Pancreas (tissue), 10 donors: Measurements from ENCODE around the gene TBX18. TPM values are rescaled to one million over a fixed set of nuclear protein-coding genes. Genes with fewer than 3 reads are reported as not detected.

Experiments used
- ATAC-seq, 4 donors: fragments of 200-7000 bp; cut with Tn5 transposase; one replicate each; pipeline versions ENCODE4 v1.8.0 to v1.9.1; 2020; ENCODE audit warnings: mild to moderate bottlenecking in 4 of 4, moderate library complexity in 4 of 4
- DNase-seq, 6 donors: peaks; one replicate each; pipeline ENCODE4 v3.0.0-alpha.2; 2020
- FAIRE-seq: peaks from 2 replicates; lab custom pipeline; 2012; peaks lifted over from hg19 to GRCh38; lab: Jason Lieb, UNC
- H3K27ac ChIP-seq, 4 donors: fragments of 200-600 bp; sonication (generic); 1 replicate in 3 of 4; 2 replicates in 1 of 4; pipeline versions ENCODE4 v1.5.0 to v1.8.0; 2020
- H3K27me3 ChIP-seq, 4 donors: fragments of 200-600 bp; one replicate each; pipeline ENCODE4 v1.8.0; 2021
- H3K36me3 ChIP-seq, 3 donors: fragments of 200-600 bp; sonication (generic) in 1 of 3; one replicate each; pipeline versions ENCODE4 v1.5.0 to v1.8.0; 2020 to 2021
- H3K4me1 ChIP-seq, 3 donors: fragments of 200-600 bp; one replicate each; pipeline ENCODE4 v1.8.0; 2021
- H3K4me3 ChIP-seq, 4 donors: fragments of 200-600 bp; sonication (generic) in 2 of 4; one replicate each; pipeline versions ENCODE4 v1.5.0 to v1.8.0; 2020 to 2021
- H3K9me3 ChIP-seq, 4 donors: fragments of 200-600 bp; one replicate each; pipeline ENCODE4 v1.8.0; 2021
- WGBS, 2 donors: extraction: QIAGEN DNeasy Blood & Tissue Kit; methylation state at CpG; one replicate each; pipeline ENCODE4 v1.1.7; 2013; 5-methylcytosine and 5-hydroxymethylcytosine counted together
- intact Hi-C, 3 donors: fragments of 100-400 bp; cut with DNase I; formaldehyde crosslinking; loops; one replicate each; pipeline versions ENCODE4 v1.11.1 to v1.14.2; 2022
- polyA plus RNA-seq, 2 donors: library from polyadenylated mRNA; stranded (reverse); fragments of 200-250 nt; gene quantifications; one replicate each; pipeline ENCODE4 v1.2.3, GENCODE V29; 2013
- total RNA-seq, 6 donors: library from RNA; stranded (reverse); fragmentation: NEBNext Ultra II Directional in 4 of 6; extraction: Animal tissue kit (Norgen Biotek cat#: 25700) in 4 of 6; gene quantifications; one replicate each; pipeline versions ENCODE4 v1.2.1 to v1.2.4, GENCODE V29; 2021 to 2023
- TF ChIP-seq, protein P1 (sequence below), 4 donors: fragments of 200-600 bp; sonication (generic) in 3 of 4; IDR thresholded peaks; one replicate each; pipeline versions ENCODE4 v1.5.0 to v1.8.0; 2021; ENCODE audit warnings: antibody characterized with exemption in 4 of 4
- donor health status: healthy with polysubstance abuse.
- donor health status: DM: no; HTN: no; CAD: no; lungs with moderate emphysema.
- donor health status: DM: no; HTN: no; CAD: no.
- donor health status: control.
- donor health status: control.
- donor health status: Bipolar disorder and iron deficiency.
- donor health status: DM: yes; HTN: yes; CAD: no.
- donor health status: DM: no; HTN: no; CAD: no.
- donor health status: DM: no; HTN: no; CAD: no.
- donor health status: DM: yes; HTN: yes; CAD: no.

The TBX18 gene
- total and polyA plus RNA-seq, 8 donors, result 0.08 to 0.84 (median 0.52) TPM; not detected in 1

DNA sequence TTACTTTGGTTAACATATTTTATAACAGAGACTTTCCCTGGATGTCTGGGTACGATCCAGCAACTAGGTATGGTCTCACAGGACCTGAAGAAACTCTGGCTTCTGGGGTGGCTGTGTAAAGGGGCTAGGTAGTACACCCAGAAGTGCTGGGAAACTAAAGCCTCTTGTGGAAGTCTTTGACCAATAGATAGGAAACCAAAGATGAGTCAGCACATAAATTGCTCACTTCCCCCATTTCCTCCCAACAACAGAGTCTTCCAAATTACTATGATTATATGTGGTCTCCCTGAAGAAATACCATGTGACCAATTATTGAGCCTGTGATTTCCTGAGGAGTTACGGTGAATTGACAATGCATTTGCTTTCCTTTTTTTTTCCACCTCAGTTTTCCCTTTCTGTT, 26.8 kb upstream of the TBX18 start:
- ATAC-seq, result no peak
- WGBS, 2 donors, result 44 to 55% methylated on average over 2 of the region's 2 CpGs
- TF ChIP-seq, protein P1, sequence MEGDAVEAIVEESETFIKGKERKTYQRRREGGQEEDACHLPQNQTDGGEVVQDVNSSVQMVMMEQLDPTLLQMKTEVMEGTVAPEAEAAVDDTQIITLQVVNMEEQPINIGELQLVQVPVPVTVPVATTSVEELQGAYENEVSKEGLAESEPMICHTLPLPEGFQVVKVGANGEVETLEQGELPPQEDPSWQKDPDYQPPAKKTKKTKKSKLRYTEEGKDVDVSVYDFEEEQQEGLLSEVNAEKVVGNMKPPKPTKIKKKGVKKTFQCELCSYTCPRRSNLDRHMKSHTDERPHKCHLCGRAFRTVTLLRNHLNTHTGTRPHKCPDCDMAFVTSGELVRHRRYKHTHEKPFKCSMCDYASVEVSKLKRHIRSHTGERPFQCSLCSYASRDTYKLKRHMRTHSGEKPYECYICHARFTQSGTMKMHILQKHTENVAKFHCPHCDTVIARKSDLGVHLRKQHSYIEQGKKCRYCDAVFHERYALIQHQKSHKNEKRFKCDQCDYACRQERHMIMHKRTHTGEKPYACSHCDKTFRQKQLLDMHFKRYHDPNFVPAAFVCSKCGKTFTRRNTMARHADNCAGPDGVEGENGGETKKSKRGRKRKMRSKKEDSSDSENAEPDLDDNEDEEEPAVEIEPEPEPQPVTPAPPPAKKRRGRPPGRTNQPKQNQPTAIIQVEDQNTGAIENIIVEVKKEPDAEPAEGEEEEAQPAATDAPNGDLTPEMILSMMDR (IDR thresholded peaks at IDR 0.05), result no peak
- Histone ChIP-seq H3K27me3 (peaks cover 0 to 6% (median 0%) of the 10 kb centered on the region in 4 donors), H3K4me3 (no peak overlapping the region), H3K9me3 (no peaks in the 10 kb centered on the region), H3K4me1 (no peaks in the 10 kb centered on the region), H3K36me3 (no peaks in the 10 kb centered on the region), H3K27ac (no peak overlapping the region)
- no peak for DNase-seq
- no peak for FAIRE-seq
- intact Hi-C loops, result no loop called here

DNA sequence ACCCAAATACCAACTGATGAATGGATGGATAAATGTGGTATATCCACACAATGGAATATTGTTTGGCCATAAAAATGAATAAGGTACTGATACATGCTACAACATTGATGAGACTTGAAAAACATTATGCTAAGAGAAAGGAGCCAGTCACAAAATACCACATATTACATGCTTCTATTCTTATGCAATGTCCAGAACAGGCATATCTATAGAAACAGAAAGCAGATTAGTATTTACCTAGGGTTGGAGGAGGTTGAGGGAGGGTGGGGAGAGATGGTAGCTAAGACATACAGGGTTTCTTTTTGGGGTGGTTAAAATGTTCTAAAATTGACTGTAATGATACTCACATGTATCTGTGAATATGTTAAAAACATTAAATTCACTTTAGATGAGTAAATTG, 24.8 kb upstream of the TBX18 start:
- intact Hi-C loops, result no loop called here
- Histone ChIP-seq H3K4me3 (no peak overlapping the region), H3K36me3 (no peaks in the 10 kb centered on the region), H3K9me3 (no peaks in the 10 kb centered on the region), H3K27me3 (peaks cover 0 to 6% (median 0%) of the 10 kb centered on the region in 4 donors), H3K4me1 (no peaks in the 10 kb centered on the region), H3K27ac (no peak overlapping the region)
- DNase-seq, result no peak
- no peak for ATAC-seq
- no peak for FAIRE-seq
- TF ChIP-seq, protein P1 (IDR thresholded peaks at IDR 0.05), result no peak

DNA sequence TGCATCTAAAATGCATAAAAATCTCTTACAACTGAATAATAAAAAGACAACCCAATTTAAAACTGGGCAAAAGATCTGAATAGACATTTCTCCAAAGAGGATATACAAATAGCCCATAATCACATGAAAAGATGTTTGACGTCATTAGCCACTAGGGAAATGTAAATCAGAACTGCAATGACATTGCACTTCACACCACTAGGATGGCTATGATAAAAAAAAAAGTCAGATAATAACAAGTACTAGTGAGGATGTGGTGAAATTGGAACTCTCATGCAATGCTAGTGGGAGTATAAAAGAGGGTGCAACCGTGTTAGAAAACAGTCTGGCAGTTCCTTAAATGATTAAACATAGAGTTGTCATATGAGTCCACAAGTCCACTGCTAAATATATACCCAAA, 24.3 kb upstream of the TBX18 start:
- Histone ChIP-seq H3K27me3 (peaks cover 0 to 10% (median 0%) of the 10 kb centered on the region in 4 donors), H3K27ac (no peak overlapping the region), H3K9me3 (no peaks in the 10 kb centered on the region), H3K36me3 (no peaks in the 10 kb centered on the region), H3K4me1 (no peaks in the 10 kb centered on the region), H3K4me3 (no peak overlapping the region)
- TF ChIP-seq, protein P1 (IDR thresholded peaks at IDR 0.05), result no peak
- WGBS, 2 donors, result 54 to 68% methylated on average over 2 of the region's 2 CpGs
- intact Hi-C loops, result no loop called here
- no peak for DNase-seq
- ATAC-seq, result no peak
- no peak for FAIRE-seq

DNA sequence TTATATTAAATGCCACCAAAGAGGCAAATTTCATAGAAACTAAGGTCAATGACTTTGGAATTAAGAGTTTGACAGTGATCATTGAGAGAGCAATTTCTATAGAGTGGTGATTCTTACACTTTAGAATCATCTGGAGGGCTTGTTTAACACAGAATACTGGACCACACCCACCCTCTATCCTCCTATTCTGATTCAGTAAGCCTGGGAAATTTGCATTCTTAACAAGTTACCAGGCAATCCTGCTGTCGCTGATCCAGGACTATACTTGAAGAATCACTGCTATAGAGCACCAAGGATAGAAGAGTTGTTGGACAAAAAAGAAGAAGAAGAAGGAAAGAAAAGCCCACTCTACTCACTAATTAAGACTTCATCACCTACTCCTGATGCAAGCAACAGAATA, 21.3 kb upstream of the TBX18 start:
- intact Hi-C loops, result no loop called here
- no peak for FAIRE-seq
- H3K4me3 ChIP-seq, result no peak overlapping the region
- DNase-seq, result no peak
- H3K4me1 ChIP-seq, result no peaks in the 10 kb centered on the region
- H3K9me3 ChIP-seq, result no peaks in the 10 kb centered on the region
- no peaks in the 10 kb centered on the region for H3K36me3 ChIP-seq
- TF ChIP-seq, protein P1 (IDR thresholded peaks at IDR 0.05), result no peak
- no peak overlapping the region for H3K27ac ChIP-seq
- peaks cover 0 to 10% (median 0%) of the 10 kb centered on the region in 4 donors for H3K27me3 ChIP-seq
- ATAC-seq, result no peak
- 18 to 26% methylated on average over 1 of the region's 1 CpG for WGBS, 2 donors

DNA sequence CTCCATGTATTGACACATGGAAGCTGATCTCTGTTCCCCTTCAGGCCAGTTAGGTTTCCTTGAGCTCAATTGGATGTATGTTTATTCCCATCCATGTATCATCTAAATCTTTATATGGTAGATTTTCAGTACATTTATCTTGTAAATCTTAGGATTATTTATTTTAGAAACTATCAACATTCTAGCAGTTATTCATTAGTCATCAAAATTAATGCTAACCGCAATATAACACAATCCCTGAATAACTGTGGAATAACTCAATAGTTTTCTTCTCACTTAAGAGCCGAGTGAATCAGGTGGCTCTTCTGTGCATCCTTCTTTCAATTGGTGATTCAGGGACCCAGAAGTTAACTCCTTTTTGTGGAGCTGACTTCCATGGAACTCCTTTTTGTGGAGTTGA, 15.5 kb upstream of the TBX18 start:
- no peaks in the 10 kb centered on the region for H3K4me1 ChIP-seq
- H3K27ac ChIP-seq, result no peak overlapping the region
- no peak for ATAC-seq
- no peaks in the 10 kb centered on the region for H3K36me3 ChIP-seq
- no peak for FAIRE-seq
- WGBS, 2 donors, result 83 to 90% methylated on average over 2 of the region's 2 CpGs
- TF ChIP-seq, protein P1 (IDR thresholded peaks at IDR 0.05), result no peak
- H3K27me3 ChIP-seq, result peaks cover 0 to 19% (median 7%) of the 10 kb centered on the region in 4 donors
- intact Hi-C loops, result no loop called here
- H3K9me3 ChIP-seq, result no peaks in the 10 kb centered on the region
- no peak overlapping the region for H3K4me3 ChIP-seq
- DNase-seq, result no peak
